ENCODE results near the gene VMP1.
"Not testable (repeated sequence)": the region's sequence is repeated elsewhere in the genome, so short reads cannot be mapped to it uniquely, and the experiment has no call there.

VMP1 gene

DNA sequence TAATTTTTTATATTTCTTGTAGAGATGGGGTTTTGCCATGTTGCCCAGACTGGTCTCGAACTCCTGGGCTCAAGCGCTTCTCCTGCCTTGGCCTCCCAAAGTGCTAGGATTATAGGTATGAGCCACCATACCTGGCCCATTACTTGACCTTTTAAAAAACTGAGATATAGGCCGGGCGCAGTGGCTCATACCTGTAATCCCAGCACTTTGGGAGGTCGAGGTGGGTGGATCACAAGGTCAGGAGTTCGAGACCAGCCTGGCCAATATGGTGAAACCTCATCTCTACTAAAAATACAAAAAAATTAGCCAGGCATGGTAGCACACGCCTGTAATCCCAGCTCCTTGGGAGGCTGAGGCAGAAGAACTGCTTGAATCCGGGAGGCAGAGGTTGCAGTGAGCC, 166.0 kb downstream of the VMP1 start:
- DNase-seq, result not testable (repeated sequence)

GRCh38 chr17:59874376-59874775, 166.9 kb downstream of the VMP1 start:
- no peak for DNase-seq

DNA sequence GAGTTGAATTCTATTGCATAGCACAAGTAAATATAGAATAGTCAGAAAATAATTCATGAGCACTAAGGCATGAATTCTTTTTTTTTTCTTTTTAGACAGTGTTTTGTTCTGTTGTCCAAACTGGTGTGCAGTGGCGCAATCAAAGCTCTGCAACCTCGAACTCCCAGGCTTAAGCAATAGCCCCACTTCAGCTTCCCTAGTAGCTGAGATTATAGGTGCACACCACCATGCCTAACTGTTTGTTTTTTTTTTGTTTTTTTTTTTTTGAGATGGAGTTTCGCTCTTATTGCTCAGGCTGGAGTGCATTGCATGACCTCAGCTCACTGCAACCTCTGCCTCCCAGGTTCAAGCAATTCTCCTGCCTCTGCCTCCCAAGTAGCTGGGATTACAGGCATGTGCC, 168.7 kb downstream of the VMP1 start:
- no peak for DNase-seq

DNA sequence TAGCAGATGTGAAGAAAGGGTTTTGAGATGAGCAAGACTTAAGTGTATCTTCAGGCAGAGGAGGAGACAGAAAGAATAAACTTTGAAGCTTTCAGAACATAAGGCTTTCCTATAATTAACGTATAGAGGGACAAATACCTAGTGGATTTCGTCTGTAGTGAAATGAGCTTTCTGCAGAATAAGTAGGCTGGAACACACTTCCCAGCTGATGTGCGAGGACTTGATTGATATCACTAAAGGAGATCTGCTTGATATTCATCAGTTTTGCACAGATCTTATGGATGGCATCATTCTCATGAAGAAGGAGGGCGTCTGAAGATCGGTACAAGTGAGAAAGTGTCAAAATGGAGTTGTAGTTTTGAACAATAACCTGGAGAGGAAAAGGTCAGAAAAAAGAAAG, 170.5 kb downstream of the VMP1 start:
- DNase-seq, result no peak

DNA sequence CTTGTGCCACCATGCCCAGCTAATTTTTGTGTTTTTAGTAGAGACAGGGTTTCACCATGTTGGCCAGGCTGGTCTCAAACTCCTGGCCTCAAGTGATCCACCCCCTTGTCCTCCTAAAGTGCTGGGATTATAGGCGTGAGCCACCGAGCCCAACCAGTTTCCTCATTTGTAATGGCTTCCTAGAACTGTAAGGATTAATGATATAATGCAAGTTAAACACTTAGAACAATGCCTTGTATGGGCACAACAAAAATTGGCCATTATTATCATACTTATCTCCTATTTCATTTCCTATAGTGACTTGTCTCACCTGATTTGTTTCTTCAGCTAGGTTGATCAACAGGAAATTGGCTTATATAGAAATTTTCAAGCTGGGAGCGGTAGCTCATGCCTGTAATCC, 171.2 kb downstream of the VMP1 start:
- DNase-seq, result no peak

DNA sequence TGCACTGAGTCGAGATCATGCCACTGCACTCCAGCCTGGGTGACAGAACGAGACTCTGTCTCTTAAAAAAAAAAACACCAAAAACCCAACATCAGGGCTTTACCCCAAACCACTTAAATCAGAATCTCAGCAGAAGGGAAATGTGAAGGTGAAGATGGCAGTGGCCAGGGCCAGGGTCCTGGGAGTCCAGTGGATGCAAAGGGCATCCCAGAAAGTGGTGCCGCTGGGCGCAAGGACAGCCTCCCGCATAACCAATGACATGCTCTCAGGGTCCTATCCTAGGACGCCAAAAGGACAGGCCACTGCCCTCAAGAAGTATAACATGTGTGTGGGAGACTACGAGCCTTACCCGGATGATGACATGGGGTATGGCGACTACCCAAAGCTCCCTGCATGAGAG, 177.4 kb downstream of the VMP1 start:
- DNase-seq, result no peak

DNA sequence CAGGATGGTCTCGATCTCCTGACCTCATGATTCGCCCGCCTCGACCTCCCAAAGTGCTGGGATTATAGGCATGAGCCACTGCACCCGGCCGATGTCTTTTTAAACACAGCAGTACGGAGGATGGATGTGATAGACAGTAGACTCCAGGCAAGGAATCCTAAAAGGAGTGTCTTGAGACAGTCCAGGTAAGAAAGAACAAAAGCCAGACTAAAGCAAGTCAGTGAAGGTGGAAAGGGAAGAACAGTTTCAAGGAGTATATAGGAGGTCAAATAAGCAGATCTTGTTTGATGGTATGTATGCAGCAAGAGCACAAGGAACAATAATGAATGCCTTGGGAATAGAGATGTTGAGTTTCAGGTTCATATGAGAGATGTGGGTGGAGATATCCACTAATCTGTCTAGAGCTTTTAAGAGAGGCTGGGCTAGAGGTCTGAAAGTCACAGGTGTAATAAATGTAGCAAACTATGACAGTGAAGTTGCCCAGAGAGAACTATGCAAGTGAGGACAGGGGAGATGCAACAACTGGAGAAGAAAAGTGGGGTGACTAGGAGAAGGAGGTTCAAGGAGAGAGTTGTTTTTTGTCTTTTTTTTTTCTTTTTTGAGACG, 180.8 kb downstream of the VMP1 start:
- DNase-seq, result no peak

DNA sequence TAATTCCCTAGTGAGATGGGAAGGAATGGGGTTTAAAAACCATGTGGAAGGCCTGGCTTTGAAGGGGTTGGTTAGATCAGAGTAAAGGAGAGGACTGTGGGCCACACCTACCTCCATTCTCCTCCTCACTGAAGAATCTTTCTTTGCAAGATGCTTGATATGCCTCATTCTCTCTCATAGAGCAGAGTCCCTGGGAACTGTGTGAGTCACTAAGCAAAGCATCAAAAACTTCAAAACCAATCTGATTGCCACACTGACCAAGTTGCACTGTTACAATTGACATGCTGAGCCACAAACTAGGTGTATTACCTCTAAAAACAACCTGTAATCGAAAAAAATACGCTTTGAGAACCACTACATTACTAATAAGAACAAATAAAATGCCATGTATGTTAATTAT, 183.3 kb downstream of the VMP1 start:
- no peak for DNase-seq

All from hippocampal formation (tissue), 2 donors.